ENCODE measurements around the gene GABBR2.

GABBR2 gene

DNA sequence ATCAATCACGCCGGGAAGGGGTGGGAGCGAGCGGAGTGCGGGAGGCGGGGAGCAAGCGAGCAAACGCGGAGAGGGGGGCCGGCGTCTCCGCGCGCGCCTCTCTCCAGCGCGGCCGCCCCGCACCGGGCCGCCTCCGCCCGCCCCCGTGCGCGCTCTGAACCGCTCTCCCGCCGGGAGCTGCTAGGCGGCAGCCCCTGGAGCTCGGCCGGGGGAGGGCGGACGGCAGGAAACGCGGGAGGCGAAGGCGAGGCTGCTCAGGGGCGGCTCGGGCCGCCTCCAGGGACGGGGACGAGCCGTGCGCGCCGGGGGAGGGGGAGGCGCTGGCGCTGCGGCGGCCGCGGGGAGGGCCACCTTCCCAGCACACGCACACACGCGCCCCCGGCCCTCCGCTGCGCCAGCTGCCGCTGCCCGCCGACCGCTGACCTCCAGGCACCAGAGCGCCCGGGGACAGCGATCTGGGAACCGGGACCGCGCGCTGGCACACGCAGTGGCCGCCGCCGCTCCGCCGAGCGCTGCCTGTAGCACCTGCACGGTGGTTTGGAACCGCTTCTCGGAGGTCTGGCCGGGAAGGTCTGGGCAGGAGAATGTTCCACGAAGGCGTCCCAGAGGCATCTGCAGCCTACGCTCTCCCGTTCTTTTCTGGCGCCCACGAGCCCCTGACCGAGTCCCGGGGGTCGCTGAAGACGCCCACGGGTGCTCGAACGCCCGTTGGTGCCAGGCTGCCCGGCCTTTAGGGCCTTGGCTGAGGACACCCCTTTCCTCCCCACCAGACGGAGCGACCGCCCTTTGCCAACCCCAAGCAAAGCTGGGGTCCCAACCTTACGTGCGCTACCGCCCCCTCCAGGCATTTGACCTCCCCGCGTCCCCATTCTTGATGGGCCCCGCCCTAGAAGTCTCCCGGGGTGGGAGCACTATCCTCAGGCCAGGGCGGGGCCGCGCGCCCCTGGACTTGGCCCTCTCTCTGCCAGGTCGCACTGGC lies at the start of gene GABBR2:
Gene GABBR2, minus strand, starts transcription at position 3 of the 979 bp plus-strand sequence. CDS start 198 bp downstream, outside the sequence.
- no peak for DNase-seq (ENCODE audit: low spot score)

- no peak for DNase-seq (ENCODE audit: low spot score)
Measured at GRCh38 chr9:98755006-98755618, 46.4 kb upstream of the GABBR2 start.

- no peak for DNase-seq (ENCODE audit: low spot score)
Measured at GRCh38 chr9:98751210-98751609, 42.5 kb upstream of the GABBR2 start.

GRCh38 chr9:98750364-98751060 lies 41.8 kb upstream of the GABBR2 start:
- DNase-seq (ENCODE audit: low spot score), result no peak

DNA sequence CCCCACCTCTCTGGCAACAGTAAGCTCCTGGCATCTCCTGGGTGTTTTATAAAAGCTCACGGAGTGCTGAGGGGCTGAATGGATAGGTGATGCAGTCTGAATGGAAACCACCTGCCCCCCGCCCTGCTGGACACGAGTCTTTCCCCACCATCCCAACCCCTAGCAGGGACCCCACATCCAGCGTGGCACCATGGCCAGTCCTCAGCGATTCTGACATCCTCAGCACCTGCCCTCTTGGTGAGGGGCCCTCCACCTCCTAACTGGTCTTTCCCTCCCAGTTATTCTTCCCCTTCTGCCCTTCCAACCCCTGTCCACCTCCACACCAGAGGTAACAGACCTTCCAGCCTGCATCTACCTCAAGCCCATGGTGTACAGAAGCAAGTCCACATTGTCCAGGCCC lies 38.7 kb upstream of the GABBR2 start:
- DNase-seq (ENCODE audit: low spot score), result no peak

GRCh38 chr9:98745470-98745869 lies 36.7 kb upstream of the GABBR2 start:
- DNase-seq (ENCODE audit: low spot score), result no peak

DNA sequence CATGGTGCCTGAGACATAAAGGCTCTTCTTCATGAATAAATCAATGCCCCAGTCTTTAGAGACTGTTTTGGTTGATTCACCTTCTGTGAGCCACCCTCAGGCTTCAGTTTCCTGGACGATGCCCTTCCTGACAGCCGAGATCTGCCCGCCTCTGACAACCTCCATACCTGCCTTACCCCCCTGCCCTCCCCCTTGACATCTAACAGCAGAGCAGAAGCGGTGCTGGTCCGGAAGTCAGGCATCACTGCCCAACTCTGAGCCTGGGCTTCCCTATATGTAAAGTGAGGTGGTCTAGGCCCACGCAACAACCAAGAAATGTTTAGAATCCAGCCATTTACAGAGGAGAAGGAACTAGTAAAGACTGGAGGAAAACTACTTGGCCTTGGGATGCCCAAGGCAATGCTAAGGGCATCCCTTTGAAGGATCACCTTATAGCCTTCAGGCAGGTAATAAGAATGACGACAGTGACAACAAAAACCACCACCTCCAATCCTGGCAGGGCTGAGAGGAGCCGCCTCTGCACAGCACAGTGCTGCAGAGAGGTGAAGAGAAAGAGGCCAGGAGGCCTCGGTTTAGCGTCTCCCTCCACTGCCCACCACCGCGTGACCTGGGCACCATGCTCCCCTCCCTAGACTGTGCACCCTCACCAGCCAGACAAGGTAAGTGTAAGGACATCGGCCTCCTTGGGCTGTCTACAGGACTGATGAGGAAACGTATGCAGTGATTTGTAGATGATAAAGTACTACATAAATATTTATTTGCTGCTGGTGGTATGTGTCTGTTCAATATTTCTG lies 35.3 kb upstream of the GABBR2 start:
- no peak for DNase-seq (ENCODE audit: low spot score)

DNA sequence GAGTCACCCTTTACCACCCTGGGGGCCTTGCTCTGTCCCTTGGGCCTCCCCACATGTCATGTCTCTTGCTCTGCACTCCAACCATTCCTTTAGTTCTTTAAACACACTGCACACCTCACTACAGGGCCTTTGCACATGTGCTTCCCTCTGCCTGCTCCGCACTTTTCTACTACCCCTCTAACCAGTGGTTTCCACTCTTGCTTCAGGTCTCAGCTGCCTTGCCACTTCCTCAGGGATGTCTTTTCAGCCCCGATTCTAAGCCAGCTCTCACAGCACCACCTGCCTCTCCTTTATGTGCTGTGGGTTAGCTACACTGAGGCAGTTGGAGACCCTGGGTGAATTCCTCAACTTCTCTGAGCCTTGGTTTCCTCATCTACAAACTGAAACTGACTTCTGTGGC lies 34.6 kb upstream of the GABBR2 start:
- DNase-seq (ENCODE audit: low spot score), result no peak

DNA sequence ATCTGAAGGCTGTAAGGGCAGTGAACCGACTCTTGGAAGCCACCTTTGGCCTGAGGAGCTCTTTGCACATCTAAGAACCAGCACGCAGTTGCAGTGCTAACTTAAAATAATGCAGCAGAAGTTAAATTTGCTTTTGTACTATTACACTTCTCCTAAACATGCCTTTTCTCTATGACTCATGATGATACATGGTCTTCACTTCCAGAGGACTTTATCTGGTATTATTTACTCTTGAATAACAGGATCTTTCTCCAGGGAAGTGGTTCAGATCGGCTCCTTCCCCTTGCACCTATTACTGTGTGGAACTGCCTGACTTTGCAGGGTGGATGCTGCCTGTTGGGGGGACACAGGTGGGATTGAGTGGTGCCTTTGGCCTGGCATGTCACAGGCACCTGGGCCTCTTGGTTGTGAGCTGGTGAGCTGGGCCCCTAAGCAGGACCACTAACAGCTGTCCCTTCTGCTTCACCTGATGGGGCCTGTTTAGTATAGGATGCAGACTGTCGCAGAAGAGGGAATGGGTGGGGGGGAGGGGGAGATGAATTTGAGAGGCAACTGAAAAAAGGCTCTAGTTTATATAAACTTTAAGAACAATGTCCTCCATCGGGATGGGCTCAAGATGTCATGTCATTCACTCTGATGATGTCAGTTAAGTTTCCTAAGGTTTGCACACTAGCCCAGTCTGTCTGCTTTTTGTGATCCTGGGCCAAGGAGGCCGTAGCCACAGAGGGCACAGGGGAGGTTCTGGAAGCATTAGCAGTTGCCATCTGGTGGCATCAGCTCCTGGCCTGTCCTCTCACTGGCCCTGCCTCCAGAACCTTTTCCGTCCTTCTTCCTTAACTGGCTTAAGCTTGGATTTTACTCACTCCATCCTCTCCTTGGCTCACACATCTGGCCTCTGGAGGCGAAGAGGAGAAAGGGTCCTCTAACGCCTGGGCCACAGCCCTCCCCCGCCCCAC lies 33.9 kb upstream of the GABBR2 start:
- DNase-seq (ENCODE audit: low spot score), result peak; percentile 47

- no peak for DNase-seq (ENCODE audit: low spot score)
Measured at GRCh38 chr9:98740226-98740881, 31.6 kb upstream of the GABBR2 start.

DNA sequence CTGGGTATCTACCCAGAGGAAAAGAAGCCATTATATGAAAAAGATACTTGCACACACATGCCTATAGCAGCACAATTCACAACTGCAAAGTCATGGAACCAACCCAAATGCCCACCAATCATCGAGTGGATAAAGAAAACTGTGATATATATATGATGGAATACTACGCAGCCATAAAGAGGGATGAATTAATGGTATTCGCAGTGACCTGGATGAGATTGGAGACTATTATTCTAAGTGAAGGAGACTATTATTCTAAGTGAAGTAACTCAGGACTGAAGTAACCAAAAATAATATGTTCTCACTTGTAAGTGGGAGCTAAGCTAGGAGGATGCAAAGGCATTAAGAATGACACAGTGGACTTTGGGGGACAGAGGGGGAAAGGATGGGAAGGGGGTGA lies 30.0 kb upstream of the GABBR2 start:
- no peak for DNase-seq (ENCODE audit: low spot score)

DNA sequence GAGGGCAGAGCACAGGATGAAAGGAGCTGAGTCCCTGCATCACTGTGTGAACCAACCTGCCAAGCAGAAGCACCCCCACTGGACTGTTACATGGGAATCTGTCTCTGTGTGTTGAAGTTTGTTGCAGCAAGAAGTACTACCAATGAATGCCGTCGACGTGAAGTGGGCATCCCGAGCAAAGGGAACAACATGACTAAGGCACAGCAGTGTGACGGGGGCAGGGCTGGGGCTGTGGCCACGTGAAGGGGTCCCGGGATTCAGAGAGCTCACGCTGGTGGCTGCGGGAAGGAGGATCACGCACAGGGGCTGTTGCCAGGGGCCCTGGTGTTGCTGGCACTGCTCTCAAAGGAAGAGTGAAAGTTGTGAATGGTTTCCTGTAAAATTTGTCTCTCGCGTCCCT lies 27.5 kb upstream of the GABBR2 start:
- no peak for DNase-seq (ENCODE audit: low spot score)

GRCh38 chr9:98732801-98733200 lies 24.1 kb upstream of the GABBR2 start:
- DNase-seq (ENCODE audit: low spot score), result no peak

DNA sequence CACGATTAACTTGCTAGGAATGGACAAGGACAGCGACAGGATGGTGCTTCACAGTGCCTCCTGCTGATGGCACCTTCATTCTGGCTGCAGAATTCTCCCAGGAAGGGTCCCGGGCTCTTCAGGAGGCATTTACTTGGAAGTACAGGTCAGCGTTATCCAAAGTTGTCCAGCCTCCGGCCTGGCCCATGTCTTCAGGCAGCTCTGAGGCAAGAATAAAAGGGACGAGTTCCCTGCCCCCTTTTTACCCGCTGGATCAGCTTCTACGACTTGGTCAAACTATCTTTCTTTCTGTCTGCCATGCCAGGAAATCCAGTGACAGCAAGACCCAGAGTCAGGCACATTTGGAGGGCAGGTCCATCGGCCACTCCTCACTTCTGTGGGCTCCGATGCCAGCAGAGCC lies 23.4 kb upstream of the GABBR2 start:
- no peak for DNase-seq (ENCODE audit: low spot score)

GRCh38 chr9:98730871-98731270 lies 22.1 kb upstream of the GABBR2 start:
- DNase-seq (ENCODE audit: low spot score), result no peak

GRCh38 chr9:98728500-98728899 lies 19.8 kb upstream of the GABBR2 start:
- DNase-seq (ENCODE audit: low spot score), result no peak

DNA sequence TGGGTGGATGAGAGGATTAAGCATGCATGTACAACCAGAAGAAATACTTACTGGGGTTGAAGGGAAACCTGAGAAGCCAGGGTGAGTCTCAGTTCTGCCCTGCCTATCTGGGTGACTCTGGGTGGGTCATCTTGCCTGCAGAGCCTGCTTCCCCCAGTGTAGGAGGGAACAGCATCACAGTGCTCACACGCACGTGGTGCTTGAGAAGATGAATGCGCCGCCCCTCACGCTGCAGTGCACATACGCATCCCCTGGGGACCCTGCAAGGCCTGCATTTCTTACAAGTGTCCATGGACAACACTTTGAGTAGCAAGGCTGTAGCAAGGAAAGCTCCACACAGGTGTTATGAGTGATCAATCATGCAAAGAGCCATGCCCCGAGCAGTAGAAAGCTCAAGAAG lies 18.7 kb upstream of the GABBR2 start:
- DNase-seq (ENCODE audit: low spot score), result no peak

GRCh38 chr9:98726735-98727134 lies 18.0 kb upstream of the GABBR2 start:
- DNase-seq (ENCODE audit: low spot score), result no peak

DNA sequence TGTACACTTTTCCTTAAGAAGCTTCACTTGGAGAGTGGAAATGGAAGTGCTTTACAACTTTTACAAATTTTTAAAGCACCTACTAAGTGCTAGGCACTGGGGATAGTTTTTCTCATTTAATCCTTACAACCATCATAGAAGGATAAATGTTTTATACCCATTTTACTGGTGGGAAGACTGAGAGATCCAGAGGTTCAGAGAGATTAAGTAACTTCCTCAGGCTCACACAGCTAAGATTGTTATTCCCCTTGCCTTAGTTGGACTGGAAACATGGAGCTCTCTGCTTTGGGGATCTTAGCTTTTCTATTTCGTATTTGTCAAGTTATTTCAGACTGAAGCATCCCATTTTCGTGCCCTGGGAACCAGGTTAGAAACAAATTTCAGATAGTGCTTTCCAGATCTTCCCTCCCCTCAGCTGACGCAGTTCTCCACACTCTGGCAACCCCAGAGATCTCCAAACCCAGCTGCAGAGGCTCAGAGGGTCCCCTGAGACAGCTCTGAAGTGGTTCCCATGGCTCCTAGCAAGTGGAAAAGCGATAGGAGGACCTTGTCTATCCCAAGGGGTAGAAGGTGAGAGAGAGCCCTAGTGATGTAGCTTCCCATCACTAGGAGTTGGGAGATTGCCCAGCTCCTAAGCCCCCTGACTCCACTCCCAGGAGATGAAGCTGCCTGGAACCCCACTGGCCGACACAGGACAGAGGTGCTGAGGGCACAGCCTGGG lies 16.2 kb upstream of the GABBR2 start:
- DNase-seq (ENCODE audit: low spot score), result no peak

DNA sequence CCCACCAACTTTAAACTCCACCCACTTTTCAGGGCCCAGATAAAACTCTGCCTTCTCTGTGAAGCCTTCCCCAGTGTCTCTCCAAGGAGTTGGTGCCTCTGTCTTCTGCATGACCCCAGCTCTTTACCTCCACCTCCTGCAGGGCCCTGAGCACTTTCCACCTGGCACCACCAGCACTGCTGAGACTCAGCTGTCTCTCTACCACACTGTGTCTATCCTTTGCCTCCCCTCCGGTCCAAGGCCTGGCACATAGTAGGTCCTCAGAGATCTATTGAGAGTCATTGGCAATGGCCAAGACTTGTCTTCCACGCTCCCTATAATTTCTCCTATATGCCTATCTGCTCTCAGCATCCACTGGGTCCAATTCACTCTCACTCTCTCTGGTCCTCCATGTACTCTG lies 12.9 kb upstream of the GABBR2 start:
- no peak for DNase-seq (ENCODE audit: low spot score)
